Activated CD4-positive, alpha-beta memory T cell treated with anti-CD3 and anti-CD28 coated beads for 36 hours (primary cell): Measurements from ENCODE around the gene CALCB. TPM values are rescaled to one million over a fixed set of nuclear protein-coding genes. Genes with fewer than 3 reads are reported as not detected.

Experiments used
- CTCF ChIA-PET: fragments of 350-600 bp; sonication (Branson Sonifier 250); formaldehyde crosslinking; loops from one replicate; lab custom pipeline; 2021; ENCODE audit warnings: antibody characterized with exemption, inconsistent platforms; lab: Charles Lee
- POLR2A ChIA-PET: fragments of 350-600 bp; sonication (Branson Sonifier 250); formaldehyde crosslinking; loops from one replicate; lab custom pipeline; 2021; ENCODE audit warnings: antibody characterized with exemption; lab: Charles Lee
- DNase-seq: peaks from one replicate; pipeline ENCODE4 v3.0.0-alpha.2; 2020
- H3K27ac Mint-ChIP-seq: one replicate; pipeline ENCODE4 v1.8.0; 2021; ENCODE audit warnings: mixed read lengths
- H3K27me3 Mint-ChIP-seq: one replicate; pipeline ENCODE4 v1.8.0; 2021; ENCODE audit warnings: mixed read lengths
- H3K36me3 Mint-ChIP-seq: one replicate; pipeline ENCODE4 v1.8.0; 2021; ENCODE audit warnings: mixed read lengths
- H3K4me1 Mint-ChIP-seq: one replicate; pipeline ENCODE4 v1.8.0; 2021; ENCODE audit warnings: low read depth, mixed read lengths
- H3K4me3 Mint-ChIP-seq: one replicate; pipeline ENCODE4 v1.8.0; 2021; ENCODE audit warnings: mild to moderate bottlenecking, mixed read lengths
- H3K9me3 Mint-ChIP-seq: one replicate; pipeline ENCODE4 v1.8.0; 2021; ENCODE audit warnings: mixed read lengths
- intact Hi-C: fragments of 100-400 bp; cut with micrococcal nuclease; formaldehyde crosslinking; loops from one replicate; pipeline ENCODE4 v1.15.1; 2023
- total RNA-seq, 2 experiments: library from RNA; stranded (reverse); gene quantifications; one replicate each; pipeline ENCODE4 v1.2.3, GENCODE V29; 2021

CALCB gene
- total RNA-seq, 2 experiments from 2014 or later = 2.5 to 2.9 TPM

DNA sequence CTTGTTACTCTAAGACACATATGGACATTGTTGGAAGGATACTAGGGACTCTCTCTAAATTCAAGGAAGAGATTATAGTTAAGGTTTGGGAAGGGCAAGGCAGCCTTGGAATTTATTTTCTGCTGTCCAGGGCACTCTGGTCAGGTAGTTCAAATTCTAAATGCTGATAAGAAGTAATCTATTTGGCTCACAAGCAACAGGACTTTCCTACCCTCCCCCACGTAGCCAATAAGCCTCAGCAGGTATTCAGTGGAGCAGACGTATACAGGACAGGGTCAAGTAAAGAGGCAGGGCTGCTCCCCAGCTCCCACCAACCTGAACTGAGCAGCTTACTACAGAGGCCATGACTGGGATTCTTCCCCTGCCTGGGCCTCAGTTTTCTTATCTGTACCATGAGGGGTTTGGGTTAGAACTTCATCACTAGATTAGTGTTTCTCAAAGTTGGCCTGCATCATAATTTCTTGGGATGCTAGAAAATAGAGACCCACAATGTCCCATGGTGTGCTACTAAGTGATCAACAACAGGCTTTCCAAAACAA lies 35.3 kb downstream of the CALCB start:
- Mint-ChIP-seq H3K27me3 (peaks cover 4% of the 10 kb centered on the region), H3K27ac (no peak overlapping the region), H3K4me3 (no peak overlapping the region), H3K4me1 (peaks cover 3% of the 10 kb centered on the region), H3K36me3 (no peaks in the 10 kb centered on the region), H3K9me3 (no peaks in the 10 kb centered on the region)
- intact Hi-C loops = no loop called here
- ChIA-PET CTCF (no interaction called here), POLR2A (no interaction called here)
- no peak for DNase-seq

DNA sequence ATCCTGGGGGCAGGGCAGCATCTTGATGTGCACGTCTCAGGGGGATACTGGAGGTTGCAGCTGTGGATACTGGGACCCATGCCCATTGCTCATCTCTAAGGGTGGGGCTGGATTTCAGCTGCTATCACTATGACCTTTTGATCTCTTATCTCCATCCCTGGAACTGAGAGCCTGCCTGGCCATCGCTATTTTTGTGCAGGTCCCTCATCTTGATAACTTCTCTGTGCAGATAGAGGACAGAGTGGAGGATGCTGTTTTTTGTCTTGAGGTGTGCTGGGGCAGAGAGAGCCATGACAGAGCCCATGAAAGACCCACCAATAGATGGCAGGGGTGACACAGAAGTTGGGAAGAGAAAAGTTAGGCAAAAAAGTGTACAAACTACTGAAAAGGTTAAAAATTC lies 36.2 kb downstream of the CALCB start:
- CTCF ChIA-PET = interaction anchor here (3.0 kb wide), 1 partner anchor 9 kb away, joined by 16 read pairs; no protein-coding TSS in a partner anchor
- intact Hi-C loops = no loop called here

DNA sequence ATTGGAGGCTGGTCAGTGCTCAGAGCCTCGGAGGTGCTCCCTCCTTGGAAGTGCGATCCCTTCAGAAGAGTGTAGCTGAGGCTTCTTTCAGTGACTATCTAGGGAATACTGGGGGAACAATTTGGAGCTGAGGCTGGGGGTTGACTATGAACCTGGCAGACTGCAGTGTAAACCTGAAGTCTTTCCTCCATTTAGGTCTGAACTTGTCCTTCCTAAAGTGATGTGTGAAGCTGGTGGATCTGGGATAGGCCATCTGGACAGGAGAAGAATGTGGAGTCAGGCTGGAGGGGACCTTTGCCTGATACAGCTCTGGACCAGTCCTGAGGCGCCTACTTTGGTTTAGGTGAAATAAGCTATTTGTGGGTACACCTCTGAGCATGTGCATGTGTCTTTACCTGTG lies 37.8 kb downstream of the CALCB start:
- Mint-ChIP-seq H3K27ac (no peak overlapping the region), H3K4me3 (no peak overlapping the region), H3K36me3 (no peaks in the 10 kb centered on the region), H3K9me3 (no peaks in the 10 kb centered on the region), H3K4me1 (peaks cover 10% of the 10 kb centered on the region), H3K27me3 (peaks cover 18% of the 10 kb centered on the region)
- ChIA-PET POLR2A (no interaction called here), CTCF (interaction anchor here (3.0 kb wide), 1 partner anchor 11 kb away, joined by 16 read pairs; no protein-coding TSS in a partner anchor)
- DNase-seq = no peak
- intact Hi-C loops = no loop called here

More for the DNA sequence above, 36.2 kb downstream of the CALCB start:
- peaks cover 5% of the 10 kb centered on the region for H3K4me1 Mint-ChIP-seq
- POLR2A ChIA-PET = no interaction called here
- H3K9me3 Mint-ChIP-seq = no peaks in the 10 kb centered on the region
- H3K27me3 Mint-ChIP-seq = peaks cover 9% of the 10 kb centered on the region
- H3K36me3 Mint-ChIP-seq = no peaks in the 10 kb centered on the region
- H3K4me3 Mint-ChIP-seq = no peak overlapping the region
- DNase-seq = no peak
- H3K27ac Mint-ChIP-seq = no peak overlapping the region

DNA sequence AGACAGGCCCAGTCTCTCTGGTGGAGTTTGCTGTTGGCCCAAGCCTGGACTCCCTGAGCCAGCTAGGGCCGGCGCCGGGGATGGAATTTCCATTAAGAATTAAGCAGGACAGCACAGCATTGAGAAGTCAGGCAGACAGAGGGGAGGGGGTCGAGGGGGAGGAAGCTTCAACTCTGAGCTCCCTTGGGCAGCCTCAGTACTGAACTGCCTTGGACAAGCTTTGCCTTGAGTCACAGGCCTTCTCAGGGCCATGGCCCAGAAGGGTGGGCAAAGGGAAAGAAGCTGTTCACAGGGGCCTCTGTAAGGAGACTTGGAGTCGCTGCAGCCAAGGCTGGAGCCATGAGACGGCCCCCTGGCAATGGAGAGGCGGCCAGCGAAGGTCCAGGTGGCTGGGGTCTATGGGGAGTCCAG lies 38.7 kb downstream of the CALCB start:
- intact Hi-C loops = no loop called here
- Mint-ChIP-seq H3K9me3 (no peaks in the 10 kb centered on the region), H3K4me3 (no peak overlapping the region), H3K27ac (no peak overlapping the region), H3K4me1 (peaks cover 10% of the 10 kb centered on the region), H3K27me3 (peaks cover 22% of the 10 kb centered on the region), H3K36me3 (no peaks in the 10 kb centered on the region)
- ChIA-PET POLR2A (no interaction called here), CTCF (interaction anchor here (3.0 kb wide), 1 partner anchor 12 kb away, joined by 16 read pairs; no protein-coding TSS in a partner anchor)
- no peak for DNase-seq

DNA sequence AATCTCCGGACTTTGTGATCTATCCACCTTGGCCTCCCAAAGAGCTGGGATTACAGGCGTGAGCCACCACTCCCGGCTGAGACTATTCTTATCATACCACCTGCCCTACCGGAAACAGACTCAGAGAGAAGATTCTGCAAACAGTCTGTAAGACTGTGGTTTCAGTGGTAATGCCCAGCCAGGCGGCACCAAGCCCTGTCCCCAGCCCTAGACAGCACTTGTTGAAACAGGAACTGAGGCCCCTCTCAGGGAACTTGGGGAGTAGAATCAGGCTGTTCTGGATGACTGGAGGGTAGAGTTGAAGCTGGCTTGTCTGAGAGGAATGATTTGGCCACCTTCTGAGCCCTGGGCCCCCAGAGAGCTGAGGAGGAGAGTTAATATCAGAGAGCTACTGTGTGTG lies 40.0 kb downstream of the CALCB start:
- ChIA-PET POLR2A (no interaction called here), CTCF (interaction anchor here (0.9 to 1.6 kb wide), 4 partner anchors 13 to 205 kb away, joined by 3 to 4 read pairs (median 4); no protein-coding TSS in a partner anchor)
- H3K9me3 Mint-ChIP-seq = no peaks in the 10 kb centered on the region
- peak; percentile 19 for DNase-seq
- no peak overlapping the region for H3K27ac Mint-ChIP-seq
- peaks cover 10% of the 10 kb centered on the region for H3K4me1 Mint-ChIP-seq
- H3K4me3 Mint-ChIP-seq = no peak overlapping the region
- H3K36me3 Mint-ChIP-seq = no peaks in the 10 kb centered on the region
- peaks cover 32% of the 10 kb centered on the region for H3K27me3 Mint-ChIP-seq
- intact Hi-C loops = no loop called here

DNA sequence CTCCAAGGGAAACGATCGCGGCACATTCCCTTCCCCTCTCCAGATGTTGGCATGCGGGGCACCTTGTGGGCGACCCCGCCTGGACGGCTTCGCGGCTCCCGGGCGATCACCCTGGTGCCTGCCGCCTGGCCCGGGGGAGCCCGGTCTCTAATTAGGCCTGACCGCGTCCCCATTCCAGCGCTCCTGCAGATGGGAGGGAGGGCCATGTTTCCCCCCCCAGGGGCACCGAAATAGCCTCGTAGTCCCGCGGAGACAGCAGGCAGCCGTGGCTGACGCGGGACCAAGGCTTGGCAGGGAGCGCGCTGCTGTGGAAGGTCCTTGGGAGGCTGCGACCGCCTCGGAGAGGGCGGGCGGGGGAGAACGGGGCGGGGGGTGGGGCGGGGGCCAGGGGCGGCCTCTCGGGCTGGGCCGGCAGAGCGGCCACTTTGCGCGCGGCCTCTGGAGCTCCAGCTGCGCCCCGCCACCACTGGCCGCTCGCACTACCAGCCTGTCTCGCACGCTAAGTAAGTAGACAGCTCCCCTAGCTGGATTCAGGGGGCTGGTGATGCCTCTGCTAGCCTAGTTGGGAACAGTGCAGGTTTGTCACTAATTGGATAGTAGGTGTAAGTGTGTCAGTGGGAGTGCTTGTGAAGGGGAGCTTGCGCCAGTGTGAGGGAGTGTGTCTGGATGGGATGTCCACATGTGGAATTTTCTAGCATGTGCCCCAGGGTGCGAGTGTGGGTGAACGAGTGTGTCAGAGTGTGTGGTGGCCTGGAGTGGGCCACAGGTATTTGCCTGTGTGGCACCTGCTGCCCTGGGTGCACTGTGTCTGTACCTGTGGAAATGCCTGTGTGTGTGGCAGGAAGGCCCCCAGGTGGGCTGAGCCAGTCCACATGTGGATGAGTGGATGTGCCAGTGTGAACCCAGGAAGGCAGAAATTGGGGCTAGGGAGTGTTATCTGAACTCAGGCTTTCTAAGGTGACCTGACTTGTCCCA lies 41.4 kb downstream of the CALCB start, which contains the start of gene INSC:
Gene INSC, plus strand, starts transcription at position 423 of the 975 bp plus-strand sequence. CDS start 34,252 bp downstream, outside the sequence.
- Mint-ChIP-seq H3K4me1 (peaks cover 10% of the 10 kb centered on the region), H3K9me3 (no peaks in the 10 kb centered on the region), H3K36me3 (no peaks in the 10 kb centered on the region), H3K27ac (no peak within 1 kb of the TSS), H3K27me3 (peaks cover 35% of the 10 kb centered on the region), H3K4me3 (no peak within 1 kb of the TSS)
- intact Hi-C loops = no loop called here
- ChIA-PET POLR2A (no interaction called here), CTCF (interaction anchor here (0.9 to 1.5 kb wide), 3 partner anchors 14 to 96 kb away, joined by 3 to 4 read pairs (median 4); no protein-coding TSS in a partner anchor)
- DNase-seq = no peak

DNA sequence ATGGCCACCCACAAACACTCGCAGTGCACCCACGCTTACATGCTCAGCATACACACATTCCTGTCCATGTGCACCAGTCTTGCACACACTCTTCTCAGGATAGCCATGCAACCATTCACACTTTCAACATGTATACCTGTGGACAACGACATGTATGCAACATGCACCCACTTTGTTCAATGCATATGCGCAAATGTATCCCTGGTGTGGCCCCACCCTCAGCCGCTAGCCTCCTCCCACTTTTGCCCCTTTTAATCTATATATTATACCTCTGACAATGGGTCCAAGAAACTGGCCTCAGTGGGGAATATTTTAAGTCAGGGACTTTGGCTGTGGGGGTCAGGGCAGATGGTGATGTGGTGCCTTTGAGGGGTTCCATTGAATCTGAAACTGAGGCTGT lies 42.3 kb downstream of the CALCB start:
- CTCF ChIA-PET = interaction anchor here (0.8 to 1.5 kb wide), 2 partner anchors 15 to 38 kb away, joined by 3 to 4 read pairs; no protein-coding TSS in a partner anchor
- Mint-ChIP-seq H3K27ac (no peak overlapping the region), H3K4me1 (peaks cover 10% of the 10 kb centered on the region), H3K4me3 (no peak overlapping the region), H3K27me3 (peaks cover 35% of the 10 kb centered on the region), H3K36me3 (no peaks in the 10 kb centered on the region), H3K9me3 (no peaks in the 10 kb centered on the region)
- intact Hi-C loops = no loop called here
- no peak for DNase-seq
- POLR2A ChIA-PET = no interaction called here

DNA sequence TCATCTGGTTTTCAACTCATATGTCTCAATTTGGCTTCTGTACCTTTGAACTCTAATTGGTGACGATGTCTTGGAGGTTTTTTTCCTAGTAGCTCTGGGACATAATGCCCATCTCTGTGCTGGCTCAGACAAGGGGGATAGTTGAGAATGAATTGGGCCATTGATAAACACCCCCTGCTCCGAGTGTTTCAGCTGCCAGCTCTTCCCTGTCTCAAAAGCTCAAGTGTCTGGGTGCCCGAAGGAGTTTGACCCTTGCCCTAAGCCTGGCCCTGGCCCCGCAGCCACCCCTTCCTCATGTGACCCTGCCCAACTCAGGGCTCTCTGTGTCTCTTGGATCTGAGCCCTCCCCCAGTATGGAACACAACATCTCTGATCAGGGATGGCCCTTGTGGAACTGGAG lies 44.4 kb downstream of the CALCB start:
- peaks cover 10% of the 10 kb centered on the region for H3K4me1 Mint-ChIP-seq
- H3K27me3 Mint-ChIP-seq = peaks cover 41% of the 10 kb centered on the region
- no peaks in the 10 kb centered on the region for H3K9me3 Mint-ChIP-seq
- no peaks in the 10 kb centered on the region for H3K36me3 Mint-ChIP-seq
- intact Hi-C loops = no loop called here
- H3K27ac Mint-ChIP-seq = no peak overlapping the region
- DNase-seq = no peak
- ChIA-PET POLR2A (no interaction called here), CTCF (interaction anchor here (1.6 kb wide), 1 partner anchor 17 kb away, joined by 9 read pairs; no protein-coding TSS in a partner anchor)
- no peak overlapping the region for H3K4me3 Mint-ChIP-seq

DNA sequence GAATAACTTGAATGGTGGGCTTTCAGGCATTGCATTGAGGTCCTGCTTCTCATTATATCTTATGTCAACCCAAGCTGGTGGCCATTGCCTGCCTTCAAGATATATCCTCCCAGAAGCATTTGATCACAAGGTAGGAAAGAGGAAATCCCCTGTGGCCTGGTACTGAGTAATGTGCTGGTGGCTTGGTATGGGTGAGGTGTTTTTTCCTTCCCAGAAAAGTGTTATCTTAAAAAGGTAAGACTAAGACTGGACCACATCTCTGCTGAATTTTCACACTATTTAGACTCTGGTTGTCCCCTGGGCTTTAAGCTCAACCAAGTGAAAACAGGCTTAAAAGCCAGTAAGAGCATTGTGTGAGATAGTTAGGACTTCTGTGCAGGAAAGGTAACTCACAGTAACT lies 45.0 kb downstream of the CALCB start:
- H3K9me3 Mint-ChIP-seq = no peaks in the 10 kb centered on the region
- H3K27ac Mint-ChIP-seq = no peak overlapping the region
- peaks cover 45% of the 10 kb centered on the region for H3K27me3 Mint-ChIP-seq
- H3K4me3 Mint-ChIP-seq = no peak overlapping the region
- H3K36me3 Mint-ChIP-seq = no peaks in the 10 kb centered on the region
- no peak for DNase-seq
- intact Hi-C loops = no loop called here
- H3K4me1 Mint-ChIP-seq = peaks cover 9% of the 10 kb centered on the region
- ChIA-PET POLR2A (no interaction called here), CTCF (interaction anchor here (1.6 kb wide), 1 partner anchor 18 kb away, joined by 9 read pairs; no protein-coding TSS in a partner anchor)

DNA sequence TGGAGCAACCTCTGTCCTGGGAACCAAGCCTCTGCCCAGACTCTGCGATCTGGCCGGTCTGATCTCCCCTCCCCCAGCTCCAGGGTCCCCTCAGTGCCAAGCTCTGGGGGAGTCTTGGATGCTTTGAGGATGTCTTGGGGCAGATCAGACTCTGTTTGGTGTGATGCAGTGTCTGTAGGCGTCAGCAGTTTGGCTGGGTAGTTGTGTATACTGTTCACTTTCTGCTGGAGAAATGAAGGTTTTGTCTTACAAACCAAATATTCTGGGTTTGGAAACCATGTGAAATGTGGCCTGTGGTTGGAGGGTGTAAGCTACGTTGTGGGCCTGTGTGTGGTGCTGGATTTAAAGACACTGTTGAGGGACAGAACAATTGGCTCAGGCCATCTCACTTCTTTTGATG lies 46.0 kb downstream of the CALCB start:
- Mint-ChIP-seq H3K36me3 (no peaks in the 10 kb centered on the region), H3K27ac (no peak overlapping the region), H3K9me3 (no peaks in the 10 kb centered on the region), H3K4me1 (peaks cover 4% of the 10 kb centered on the region), H3K4me3 (no peak overlapping the region), H3K27me3 (peaks cover 44% of the 10 kb centered on the region)
- CTCF ChIA-PET = no interaction called here
- POLR2A ChIA-PET = no interaction called here
- intact Hi-C loops = no loop called here
- no peak for DNase-seq

DNA sequence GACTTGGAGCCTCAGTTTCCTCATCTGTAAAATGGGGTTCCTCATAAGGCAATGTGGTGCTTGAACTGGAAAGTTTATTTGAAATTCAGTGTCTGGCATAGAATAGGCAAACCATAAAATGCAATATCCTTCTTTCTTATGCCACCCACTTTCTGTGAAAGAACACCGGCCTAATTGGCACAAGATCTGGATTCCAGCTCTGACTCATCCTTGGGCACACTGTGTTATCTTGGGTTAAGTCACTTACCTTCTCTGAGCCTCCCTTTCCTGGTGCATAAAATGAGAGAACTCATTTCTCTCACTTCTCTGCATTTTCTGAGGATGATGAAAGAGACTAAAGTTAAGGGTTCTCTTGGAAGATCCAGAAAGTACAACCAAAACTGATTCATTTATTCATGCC lies 46.4 kb downstream of the CALCB start:
- POLR2A ChIA-PET = no interaction called here
- intact Hi-C loops = no loop called here

DNA sequence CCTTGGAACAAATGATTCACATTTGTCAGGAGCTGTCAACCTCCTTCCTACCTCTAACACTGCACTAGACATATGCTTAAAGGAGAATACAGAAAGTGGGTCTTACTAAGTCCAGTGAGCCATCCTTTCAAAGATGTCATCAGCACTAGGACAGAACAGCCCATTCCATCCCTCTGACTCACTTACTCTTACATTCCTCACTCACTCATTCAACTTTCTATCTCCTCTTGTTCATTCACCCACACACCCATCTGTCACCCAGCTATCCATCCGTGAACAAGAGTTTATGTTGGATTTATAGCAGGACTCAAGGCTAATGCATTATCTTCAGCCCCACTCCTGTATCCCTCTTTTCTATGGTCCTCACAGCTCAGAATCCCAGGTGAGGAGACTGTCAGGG lies 50.5 kb downstream of the CALCB start:
- intact Hi-C loops = no loop called here
- DNase-seq = no peak
- Mint-ChIP-seq H3K36me3 (no peaks in the 10 kb centered on the region), H3K27me3 (peaks cover 30% of the 10 kb centered on the region), H3K9me3 (no peaks in the 10 kb centered on the region), H3K4me1 (no peaks in the 10 kb centered on the region), H3K27ac (no peak overlapping the region), H3K4me3 (no peak overlapping the region)
- ChIA-PET CTCF (interaction anchor here (1.3 kb wide), 1 partner anchor 23 kb away, joined by 4 read pairs; no protein-coding TSS in a partner anchor), POLR2A (no interaction called here)

More for the DNA sequence above, 46.4 kb downstream of the CALCB start:
- Mint-ChIP-seq H3K36me3 (no peaks in the 10 kb centered on the region), H3K27me3 (peaks cover 47% of the 10 kb centered on the region), H3K4me1 (peaks cover 4% of the 10 kb centered on the region), H3K9me3 (no peaks in the 10 kb centered on the region), H3K4me3 (no peak overlapping the region), H3K27ac (no peak overlapping the region)
- CTCF ChIA-PET = no interaction called here
- DNase-seq = no peak
